ENCODE measurements around the gene SLC23A2. TPM values are rescaled to one million over a fixed set of nuclear protein-coding genes. Genes with fewer than 3 reads are reported as not detected.

Gene SLC23A2
- total RNA-seq, 1 experiment from 2014 or later = 24.0 TPM

- no peak for TF ChIP-seq CTCF (IDR thresholded peaks at IDR 0.05; ENCODE audit: unreplicated experiment)
- Mint-ChIP-seq H3K9me3 (ENCODE audit: unreplicated experiment) (no peaks in the 10 kb centered on the region), H3K36me3 (ENCODE audit: insufficient read depth, unreplicated experiment) (peaks cover 35% of the 10 kb centered on the region), H3K4me3 (ENCODE audit: unreplicated experiment) (no peak overlapping the region), H3K4me1 (ENCODE audit: insufficient read depth, unreplicated experiment) (no peaks in the 10 kb centered on the region), H3K27ac (ENCODE audit: low read depth, unreplicated experiment) (no peak overlapping the region), H3K27me3 (ENCODE audit: insufficient read depth, unreplicated experiment) (no peaks in the 10 kb centered on the region)
- intact Hi-C loops (cut with micrococcal nuclease) = no loop called here
- DNase-seq (ENCODE audit: unreplicated experiment) = no peak
- no TSS peak for BruUV-seq (replicated peaks)
- ChIA-PET POLR2A (interaction anchor here (0.7 to 1.4 kb wide), 6 partner anchors 9 to 17 kb away, joined by 3 to 4 read pairs (median 3); no protein-coding TSS in a partner anchor), CTCF (interaction anchor here (1.0 to 1.6 kb wide), 2 partner anchors 19 to 215 kb away, joined by 3 read pairs; no protein-coding TSS in a partner anchor)
Measured at GRCh38 chr20:4885877-4886276, 115.4 kb downstream of the SLC23A2 start.

GRCh38 chr20:4883546-4883945 is 117.8 kb downstream of the SLC23A2 start:
- H3K27ac Mint-ChIP-seq (ENCODE audit: low read depth, unreplicated experiment) = no peak overlapping the region
- no peaks in the 10 kb centered on the region for H3K27me3 Mint-ChIP-seq (ENCODE audit: insufficient read depth, unreplicated experiment)
- no peaks in the 10 kb centered on the region for H3K4me1 Mint-ChIP-seq (ENCODE audit: insufficient read depth, unreplicated experiment)
- H3K4me3 Mint-ChIP-seq (ENCODE audit: unreplicated experiment) = no peak overlapping the region
- ChIA-PET POLR2A (no interaction called here), CTCF (no interaction called here)
- no peak for DNase-seq (ENCODE audit: unreplicated experiment)
- TF ChIP-seq CTCF (IDR thresholded peaks at IDR 0.05; ENCODE audit: unreplicated experiment) = no peak
- H3K36me3 Mint-ChIP-seq (ENCODE audit: insufficient read depth, unreplicated experiment) = peaks cover 36% of the 10 kb centered on the region
- intact Hi-C loops (cut with micrococcal nuclease) = no loop called here
- BruUV-seq (replicated peaks) = no TSS peak
- H3K9me3 Mint-ChIP-seq (ENCODE audit: unreplicated experiment) = no peaks in the 10 kb centered on the region

GRCh38 chr20:4883051-4883450 is 118.3 kb downstream of the SLC23A2 start:
- BruUV-seq (replicated peaks) = no TSS peak
- intact Hi-C loops (cut with micrococcal nuclease) = no loop called here

GRCh38 chr20:4881006-4881730 is 120.1 kb downstream of the SLC23A2 start:
- no peak for DNase-seq (ENCODE audit: unreplicated experiment)
- H3K27me3 Mint-ChIP-seq (ENCODE audit: insufficient read depth, unreplicated experiment) = no peaks in the 10 kb centered on the region
- no peak overlapping the region for H3K4me3 Mint-ChIP-seq (ENCODE audit: unreplicated experiment)
- CTCF ChIA-PET = interaction anchor here (1.3 kb wide), 1 partner anchor 9 kb away, joined by 4 read pairs; no protein-coding TSS in a partner anchor
- no TSS peak for BruUV-seq (replicated peaks)
- H3K36me3 Mint-ChIP-seq (ENCODE audit: insufficient read depth, unreplicated experiment) = peaks cover 30% of the 10 kb centered on the region
- no peaks in the 10 kb centered on the region for H3K9me3 Mint-ChIP-seq (ENCODE audit: unreplicated experiment)
- no peak overlapping the region for H3K27ac Mint-ChIP-seq (ENCODE audit: low read depth, unreplicated experiment)
- POLR2A ChIA-PET = no interaction called here
- intact Hi-C loops (cut with micrococcal nuclease) = no loop called here
- no peak for TF ChIP-seq CTCF (IDR thresholded peaks at IDR 0.05; ENCODE audit: unreplicated experiment)
- no peaks in the 10 kb centered on the region for H3K4me1 Mint-ChIP-seq (ENCODE audit: insufficient read depth, unreplicated experiment)

More at GRCh38 chr20:4883051-4883450, 118.3 kb downstream of the SLC23A2 start:
- peaks cover 33% of the 10 kb centered on the region for H3K36me3 Mint-ChIP-seq (ENCODE audit: insufficient read depth, unreplicated experiment)
- H3K4me1 Mint-ChIP-seq (ENCODE audit: insufficient read depth, unreplicated experiment) = no peaks in the 10 kb centered on the region
- POLR2A ChIA-PET = no interaction called here
- no peak for TF ChIP-seq CTCF (IDR thresholded peaks at IDR 0.05; ENCODE audit: unreplicated experiment)
- CTCF ChIA-PET = no interaction called here
- no peaks in the 10 kb centered on the region for H3K27me3 Mint-ChIP-seq (ENCODE audit: insufficient read depth, unreplicated experiment)
- no peak for DNase-seq (ENCODE audit: unreplicated experiment)
- H3K4me3 Mint-ChIP-seq (ENCODE audit: unreplicated experiment) = no peak overlapping the region
- H3K27ac Mint-ChIP-seq (ENCODE audit: low read depth, unreplicated experiment) = no peak overlapping the region
- no peaks in the 10 kb centered on the region for H3K9me3 Mint-ChIP-seq (ENCODE audit: unreplicated experiment)

Data from MCF 10A (cell line).